ENCODE data around the gene STRADA.

Gene STRADA

DNA sequence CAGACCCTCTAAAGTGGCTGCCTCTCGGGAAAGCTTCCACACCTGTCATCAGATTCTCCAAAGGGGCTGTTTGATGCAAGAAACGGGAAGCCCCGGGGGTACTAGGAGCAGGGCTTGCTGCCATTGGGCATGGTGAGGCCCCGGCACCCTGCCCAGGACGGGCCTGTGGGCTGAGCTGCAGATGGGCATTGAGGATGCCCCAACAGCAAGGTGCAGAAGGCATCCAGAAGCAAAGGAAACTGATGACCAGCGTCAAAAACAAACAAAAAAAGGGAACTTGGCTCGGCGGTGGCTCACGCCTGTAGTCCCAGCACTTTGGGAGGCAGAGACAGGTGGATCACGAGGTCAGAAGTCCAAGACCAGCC, 40.2 kb downstream of the STRADA start:
- no peak for DNase-seq (ENCODE audit: low read depth in 2 of 2)

- peak; percentile 36 to 38 for DNase-seq (ENCODE audit: low read depth in 2 of 2)
Measured at GRCh38 chr17:63700528-63701455, 40.8 kb downstream of the STRADA start.

GRCh38 chr17:63699638-63700527, 41.7 kb downstream of the STRADA start, which contains the start of gene LIMD2:
LIMD2 (minus strand) TSS chr17:63700125; CDS start chr17:63699298, 827 bp downstream.
- DNase-seq (ENCODE audit: low read depth in 2 of 2) = peak; percentile 72 to 74

DNA sequence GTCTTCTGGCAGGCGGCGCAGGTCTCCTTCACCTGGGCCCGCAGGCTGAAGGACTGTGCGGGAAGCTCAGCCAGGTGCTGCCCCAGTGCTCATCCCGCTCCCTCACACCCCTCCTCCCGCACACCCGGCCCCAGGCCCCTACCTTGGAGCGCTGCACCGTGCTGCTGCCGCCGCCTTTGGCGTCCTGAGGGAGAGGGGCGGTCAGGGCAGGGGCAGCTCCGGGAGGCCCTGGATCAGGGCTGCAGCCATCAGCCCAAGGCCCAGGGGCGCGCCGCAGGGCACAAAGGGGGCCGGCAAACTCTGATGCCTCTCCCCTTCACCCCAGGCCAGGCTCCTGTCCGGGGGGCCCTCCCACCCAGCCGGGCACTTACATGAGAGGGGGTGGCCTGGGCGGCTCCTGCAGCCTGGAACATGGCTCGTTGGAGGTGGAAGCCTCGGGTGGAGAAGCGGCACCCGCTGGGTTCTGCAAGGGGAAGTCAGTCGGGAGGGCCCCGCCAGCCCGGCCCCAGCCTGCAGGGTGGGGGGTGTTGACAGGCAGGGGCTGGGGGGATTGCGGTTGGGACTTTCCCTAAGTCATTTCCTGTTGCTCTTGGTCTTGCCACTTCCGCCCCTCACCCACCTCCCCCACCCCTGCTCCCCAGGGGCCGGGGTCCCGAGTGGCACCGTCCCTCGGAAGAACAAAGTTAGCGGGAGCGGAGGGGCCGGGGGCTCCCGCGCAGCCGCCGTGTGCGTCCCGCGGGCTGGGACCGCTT, 42.5 kb downstream of the STRADA start:
- peak; percentile 74 to 80 for DNase-seq (ENCODE audit: low read depth in 2 of 2)

DNA sequence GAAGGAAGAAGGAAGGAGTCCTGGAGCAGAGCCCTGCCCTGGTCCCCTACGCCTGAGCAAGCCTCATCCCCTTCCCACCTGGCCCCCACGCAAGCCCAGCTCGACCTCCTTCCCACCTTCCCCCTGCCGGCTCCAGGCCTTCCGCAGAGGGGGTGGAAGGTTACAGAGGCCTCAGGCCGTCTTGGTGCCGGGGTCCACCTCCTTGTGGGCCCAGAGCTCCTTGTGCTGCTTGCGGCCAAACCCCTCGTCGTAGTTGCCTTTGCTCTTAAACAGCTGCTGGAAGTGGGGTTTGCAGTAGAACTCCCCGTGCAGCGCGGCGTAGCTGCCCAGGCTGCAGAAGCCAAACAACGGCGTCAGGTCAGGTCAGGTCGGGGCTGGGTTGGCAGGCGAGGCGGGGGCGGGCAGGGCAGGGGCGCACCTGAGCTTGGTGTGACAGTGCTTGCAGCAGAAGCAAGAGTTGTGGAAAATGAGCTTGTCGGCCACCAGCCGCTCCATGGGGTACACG, 43.2 kb downstream of the STRADA start:
- no peak for DNase-seq (ENCODE audit: low read depth in 2 of 2)

GRCh38 chr17:63697341-63698286, 44.0 kb downstream of the STRADA start:
- DNase-seq (ENCODE audit: low read depth in 2 of 2) = peak; percentile 65 to 69

- no peak for DNase-seq (ENCODE audit: low read depth in 2 of 2)
Measured at GRCh38 chr17:63696381-63696961, 45.1 kb downstream of the STRADA start.

GRCh38 chr17:63695889-63696288, 45.7 kb downstream of the STRADA start:
- no peak for DNase-seq (ENCODE audit: low read depth in 2 of 2)

DNA sequence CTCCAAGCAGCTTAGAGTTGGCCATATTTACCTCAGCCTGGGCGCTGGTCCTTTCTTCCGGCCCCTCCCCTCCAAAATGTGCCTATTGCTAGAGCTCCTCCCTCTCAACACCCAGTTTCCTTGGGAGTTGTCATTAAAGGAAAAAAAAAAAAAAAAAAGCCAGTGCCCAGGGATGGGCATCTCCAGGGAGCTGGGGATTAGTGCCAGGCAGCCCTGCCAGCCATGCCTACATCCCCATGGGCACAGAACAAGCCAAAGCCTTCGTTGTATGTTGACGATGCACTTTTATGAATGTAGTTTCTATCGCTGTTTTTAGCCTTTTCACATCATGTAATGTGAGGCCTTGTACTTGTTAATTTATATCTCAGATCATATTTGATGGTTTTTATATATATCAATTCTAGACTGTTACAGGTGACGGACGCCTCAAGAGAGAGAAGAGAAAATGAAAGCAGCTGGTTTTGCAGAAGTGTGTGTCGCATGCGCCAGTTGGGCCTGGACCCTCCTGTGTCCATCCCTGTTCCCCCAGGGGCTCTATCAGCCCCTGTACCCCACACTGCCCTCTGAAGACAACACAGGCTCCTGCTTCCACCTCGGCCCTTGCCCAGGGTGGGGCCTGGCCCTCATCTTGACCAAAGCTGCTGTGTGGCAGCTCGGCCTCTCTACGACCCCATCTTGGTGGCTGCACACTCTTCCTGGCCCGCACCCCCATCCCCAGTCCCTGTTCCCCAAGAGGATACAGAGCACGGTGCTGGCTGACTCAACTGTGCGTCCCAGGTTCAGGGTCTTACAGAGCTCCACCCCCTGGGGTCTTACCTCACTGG, 46.4 kb downstream of the STRADA start:
- DNase-seq (ENCODE audit: low read depth in 2 of 2) = no peak

DNA sequence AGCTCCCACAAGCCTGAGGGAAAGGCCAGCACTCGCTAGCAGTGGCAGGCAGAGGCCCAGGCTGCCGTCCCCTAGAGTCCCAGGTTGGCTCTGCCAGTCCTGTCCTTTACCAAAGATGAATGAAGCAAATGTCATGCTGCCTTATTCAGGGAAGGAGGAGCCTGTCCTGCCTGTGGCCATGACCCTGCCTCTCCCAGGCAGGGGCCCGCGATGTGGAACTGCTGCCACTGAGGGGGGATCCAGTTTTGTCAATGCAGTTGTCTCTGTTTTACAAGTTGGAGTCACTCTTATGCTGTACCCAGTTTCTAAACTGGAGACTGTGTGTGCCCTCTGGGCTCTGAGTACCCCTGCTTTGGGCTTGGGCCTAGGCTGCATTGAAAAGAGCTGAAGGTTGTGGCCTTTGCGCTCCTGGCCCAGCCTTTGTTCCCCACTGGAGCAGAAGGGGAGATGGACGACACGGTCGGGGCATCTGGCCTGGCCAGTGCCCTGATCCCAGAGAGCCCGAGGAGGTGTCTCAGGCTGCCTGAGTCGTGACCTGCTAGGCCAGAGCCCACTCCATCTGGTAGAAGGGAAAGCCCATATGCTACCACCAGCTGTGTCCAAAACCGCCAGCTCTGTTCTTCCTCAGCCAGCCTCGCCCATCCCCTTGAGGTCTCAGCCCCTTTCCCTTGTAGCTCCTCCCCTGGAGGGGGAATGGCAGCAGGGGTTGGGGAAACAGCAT, 47.2 kb downstream of the STRADA start:
- no peak for DNase-seq (ENCODE audit: low read depth in 2 of 2)

DNA sequence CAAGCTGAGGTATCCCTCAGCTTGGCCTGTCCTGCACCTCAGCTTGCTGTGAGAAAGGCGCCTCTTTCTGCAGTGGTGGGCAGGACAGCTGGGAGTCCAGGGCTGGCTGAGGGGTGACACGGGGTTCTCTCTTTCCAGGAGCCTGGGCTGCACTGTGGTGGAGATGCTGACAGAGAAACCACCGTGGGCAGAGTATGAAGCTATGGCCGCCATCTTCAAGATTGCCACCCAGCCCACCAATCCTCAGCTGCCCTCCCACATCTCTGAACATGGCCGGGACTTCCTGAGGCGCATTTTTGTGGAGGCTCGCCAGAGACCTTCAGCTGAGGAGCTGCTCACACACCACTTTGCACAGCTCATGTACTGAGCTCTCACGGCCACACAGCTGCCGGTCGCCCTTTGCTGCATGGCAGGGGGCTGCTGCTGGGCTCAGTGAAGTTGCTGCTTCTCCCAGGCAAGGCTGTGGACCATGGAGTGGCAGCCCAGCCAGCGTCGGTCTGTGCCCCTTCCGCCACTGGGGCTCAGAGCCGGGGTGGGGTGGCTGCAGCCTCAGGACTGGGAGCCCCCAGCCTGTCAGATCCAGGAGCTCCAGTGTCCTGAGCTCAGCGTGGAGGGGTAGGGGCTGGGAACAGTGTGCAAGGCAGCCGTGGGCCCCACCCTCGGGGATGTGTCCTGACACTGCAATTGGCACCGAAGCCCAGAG, 48.0 kb downstream of the STRADA start:
- DNase-seq (ENCODE audit: low read depth in 2 of 2) = no peak

GRCh38 chr17:63692195-63692816, 49.3 kb downstream of the STRADA start:
- no peak for DNase-seq (ENCODE audit: low read depth in 2 of 2)

DNA sequence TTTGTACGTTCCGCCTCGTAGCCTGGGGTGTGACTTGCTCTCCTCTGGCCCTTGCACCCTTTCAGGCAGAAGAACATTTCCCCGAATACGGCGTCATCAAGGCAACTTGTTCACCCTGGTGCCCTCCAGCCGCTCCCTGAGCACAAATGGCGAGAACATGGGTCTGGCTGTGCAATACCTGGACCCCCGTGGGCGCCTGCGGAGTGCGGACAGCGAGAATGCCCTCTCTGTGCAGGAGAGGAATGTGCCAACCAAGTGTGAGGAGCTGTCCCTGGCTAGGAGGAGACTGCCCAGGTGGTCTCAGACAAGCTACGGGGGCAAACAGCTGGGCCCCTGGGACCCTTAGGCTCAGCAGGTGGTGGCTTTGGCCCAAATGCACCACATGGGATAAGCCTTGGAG, 52.1 kb downstream of the STRADA start:
- DNase-seq (ENCODE audit: low read depth in 2 of 2) = no peak

DNA sequence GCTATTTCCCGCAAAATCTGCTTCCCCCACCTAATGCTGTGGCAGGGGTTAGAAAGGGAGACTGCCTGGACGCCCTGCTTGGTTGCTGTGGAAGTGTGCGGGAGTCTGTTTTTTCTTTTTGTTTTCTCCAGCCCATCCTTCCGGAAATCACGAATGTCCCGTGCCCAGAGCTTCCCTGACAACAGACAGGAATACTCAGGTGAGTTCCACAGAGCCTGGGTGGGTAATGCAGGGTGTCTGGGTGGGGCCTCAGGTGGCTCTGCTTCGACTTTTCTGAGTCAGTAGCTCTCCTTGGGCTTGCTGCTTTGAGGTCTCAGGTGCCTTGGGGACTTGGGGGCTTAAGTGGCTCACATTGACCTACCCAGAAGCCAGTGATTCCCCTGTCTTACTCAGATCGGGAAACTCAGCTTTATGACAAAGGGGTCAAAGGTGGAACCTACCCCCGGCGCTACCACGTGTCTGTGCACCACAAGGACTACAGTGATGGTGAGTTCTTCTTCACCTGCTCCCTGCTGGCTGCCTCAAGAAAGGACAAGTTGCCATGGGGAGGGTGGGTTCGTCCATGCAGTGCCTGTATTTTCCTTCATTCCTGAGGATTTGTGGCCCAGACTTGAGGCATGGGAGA, 53.1 kb downstream of the STRADA start:
- peak in 1 of 2 donors; percentile 29 for DNase-seq (ENCODE audit: low read depth in 2 of 2)

- DNase-seq (ENCODE audit: low read depth in 2 of 2) = no peak
Measured at GRCh38 chr17:63686138-63686685, 55.4 kb downstream of the STRADA start.

DNA sequence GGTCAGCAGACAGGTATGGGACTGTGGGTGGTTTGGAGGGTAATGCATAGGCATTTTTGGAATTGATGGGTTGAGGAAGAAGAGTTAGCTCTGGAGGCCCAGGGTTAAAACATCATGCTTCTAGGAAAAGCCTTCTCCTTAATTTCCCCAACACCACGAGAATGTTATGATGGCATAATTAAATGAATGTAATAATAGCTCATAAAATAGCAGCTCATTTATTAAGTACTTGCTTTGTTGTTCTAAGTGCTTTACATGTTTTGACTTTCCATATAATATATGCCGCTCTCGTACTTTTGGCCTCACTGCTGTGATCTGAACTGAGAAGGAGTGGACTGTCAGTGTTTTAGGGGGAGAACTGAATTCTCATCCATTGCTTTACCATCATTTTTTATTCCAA, 56.0 kb downstream of the STRADA start:
- no peak for DNase-seq (ENCODE audit: low read depth in 2 of 2)

DNA sequence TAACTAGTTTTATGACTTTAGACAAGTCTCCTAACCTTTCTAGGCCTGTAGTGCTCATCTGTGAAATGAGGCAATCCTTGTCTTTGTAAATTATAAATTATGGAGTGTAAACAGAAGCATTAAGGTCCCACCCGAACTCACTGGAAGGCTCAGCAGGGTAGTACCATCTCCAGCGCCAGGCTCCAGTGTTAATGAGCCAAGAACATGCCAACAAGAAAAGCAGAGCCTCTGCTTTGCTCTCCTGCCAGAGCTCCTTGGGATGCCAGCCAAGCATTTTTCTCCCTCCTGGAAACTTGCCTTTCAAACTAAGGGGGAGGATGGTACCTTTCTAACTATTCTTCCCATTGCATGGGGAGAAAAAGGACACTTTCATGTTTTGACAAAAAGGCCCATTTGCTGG, 56.6 kb downstream of the STRADA start:
- no peak for DNase-seq (ENCODE audit: low read depth in 2 of 2)

All from stimulated activated CD8-positive, alpha-beta memory T cell treated with anti-CD3 and anti-CD28 coated beads, Interleukin-15, amount 100 ng/mL, for 48 hours (primary cell).